PC-3 (cell line): ENCODE data around the gene APLP1. TPM values are rescaled to one million over a fixed set of nuclear protein-coding genes. Genes with fewer than 3 reads are reported as not detected.
"Not testable (repeated sequence)": the region's sequence is repeated elsewhere in the genome, so short reads cannot be mapped to it uniquely, and the experiment has no call there.

ENCODE experiments used
- ATAC-seq: fragments of 200-7000 bp; cut with Tn5 transposase; 2 replicates; pipeline ENCODE4 v1.9.1; 2020; ENCODE audit warnings: mild to moderate bottlenecking, moderate library complexity
- BruUV-seq: library from RNA; stranded (reverse); fragments of 400-500 nt; replicated peaks from 2 replicates; lab custom pipeline; 2021; lab: Mats Ljungman, UMichigan
- CTCF ChIA-PET: fragments of 300-600 bp; sonication (Branson Sonifier 250); formaldehyde crosslinking; loops from one replicate; lab custom pipeline; 2022; ENCODE audit warnings: antibody characterized with exemption; lab: Charles Lee
- POLR2A ChIA-PET: fragments of 300-600 bp; sonication (Branson Sonifier 250); formaldehyde crosslinking; loops from one replicate; lab custom pipeline; 2022; ENCODE audit warnings: antibody characterized with exemption; ENCODE audit not compliant: unreplicated experiment; lab: Charles Lee
- DNase-seq: peaks from one replicate; pipeline ENCODE4 v3.0.0-alpha.2; 2015
- H2AFZ ChIP-seq: fragments of 300-600 bp; sonication (generic); 2 replicates; pipeline ENCODE4 v1.6.0; 2016; ENCODE audit warnings: antibody characterized with exemption, low read length
- H3F3A ChIP-seq: fragments of 300-600 bp; sonication (generic); one replicate; pipeline ENCODE4 v1.6.0; 2017; ENCODE audit warnings: antibody characterized with exemption, low read length, control low read depth, mild to moderate bottlenecking; ENCODE audit not compliant: unreplicated experiment
- H3K27ac ChIP-seq: fragments of 300-600 bp; sonication (generic); 2 replicates; pipeline ENCODE4 v1.5.1; 2016; ENCODE audit warnings: mild to moderate bottlenecking, low read length
- H3K27me3 ChIP-seq: fragments of 300-600 bp; sonication (generic); 2 replicates; pipeline ENCODE4 v1.6.1; 2016; ENCODE audit warnings: low read length, mixed read lengths
- H3K36me3 ChIP-seq: fragments of 300-600 bp; sonication (generic); 2 replicates; pipeline ENCODE4 v1.6.1; 2016; ENCODE audit warnings: low read depth, mixed run types, low read length, mixed read lengths
- H3K4me1 ChIP-seq: fragments of 300-600 bp; sonication (generic); 2 replicates; pipeline ENCODE4 v1.5.1; 2016; ENCODE audit warnings: low read length; ENCODE audit not compliant: insufficient read depth
- H3K4me2 ChIP-seq: fragments of 300-600 bp; sonication (generic); 2 replicates; pipeline ENCODE4 v1.6.0; 2016; ENCODE audit warnings: low read length
- H3K4me3 ChIP-seq: fragments of 300-600 bp; sonication (generic); 2 replicates; pipeline ENCODE4 v1.5.1; 2016; ENCODE audit warnings: mild to moderate bottlenecking, low read length, mixed read lengths
- H3K79me2 ChIP-seq: fragments of 300-600 bp; sonication (generic); 2 replicates; pipeline ENCODE4 v1.6.1; 2017; ENCODE audit warnings: low read length, mixed read lengths
- H3K9ac ChIP-seq: fragments of 300-600 bp; sonication (generic); 2 replicates; pipeline ENCODE4 v1.6.0; 2016; ENCODE audit warnings: mild to moderate bottlenecking, low read length
- H3K9me2 ChIP-seq: fragments of 300-600 bp; sonication (generic); replicated peaks from 2 replicates; pipeline ENCODE4 v1.6.1; 2016; ENCODE audit warnings: mixed run types, low read length, mixed read lengths
- H3K9me3 ChIP-seq: fragments of 300-600 bp; sonication (generic); 2 replicates; pipeline ENCODE4 v1.6.1; 2016; ENCODE audit warnings: low read length, mixed read lengths
- H4K20me1 ChIP-seq: fragments of 300-600 bp; sonication (generic); 2 replicates; pipeline ENCODE4 v1.6.1; 2016; ENCODE audit warnings: low read length, mixed read lengths
- CTCF ChIP-seq: fragments of 300-600 bp; sonication (generic); conservative IDR thresholded peaks from 2 replicates; pipeline ENCODE4 v1.5.1; 2017; ENCODE audit warnings: antibody characterized with exemption, low read depth, mild to moderate bottlenecking, low read length
- EZH2 ChIP-seq: fragments of 300-600 bp; sonication (generic); IDR thresholded peaks from one replicate; pipeline ENCODE4 v1.6.1; 2017; ENCODE audit warnings: antibody characterized with exemption, mild to moderate bottlenecking, low read length; ENCODE audit not compliant: unreplicated experiment
- EZH2phosphoT487 ChIP-seq: fragments of 300-600 bp; sonication (generic); IDR thresholded peaks from 2 replicates; pipeline ENCODE4 v1.6.1; 2018; ENCODE audit warnings: mild to moderate bottlenecking, antibody characterized with exemption, low read length, borderline replicate concordance
- intact Hi-C: fragments of 100-400 bp; cut with micrococcal nuclease; formaldehyde crosslinking; loops from 2 replicates; pipeline ENCODE4 v1.9.0; 2023
- total RNA-seq: library from RNA; depleted of rRNA; stranded (reverse); fragments of >200 nt; gene quantifications from 2 replicates; pipeline ENCODE4 v1.2.3, GENCODE V29; 2014

APLP1 gene
- total RNA-seq, 1 experiment from 2014 or later: 21.1 TPM

- Histone ChIP-seq H3K27ac (no peak within 1 kb of the TSS), H2AFZ (no peak within 1 kb of the TSS), H3K9me2 (no peaks in the 10 kb centered on the region), H3K27me3 (no peaks in the 10 kb centered on the region), H3F3A (no peaks in the 10 kb centered on the region), H3K4me1 (peaks cover 4% of the 10 kb centered on the region; the same call in 1 of the 2 replicates), H4K20me1 (no peaks in the 10 kb centered on the region), H3K79me2 (no peaks in the 10 kb centered on the region), H3K4me2 (no peak within 1 kb of the TSS), H3K36me3 (no peaks in the 10 kb centered on the region), H3K9ac (no peak within 1 kb of the TSS), H3K9me3 (no peaks in the 10 kb centered on the region), H3K4me3 (no peak within 1 kb of the TSS)
- ChIA-PET POLR2A (no interaction called here), CTCF (no interaction called here)
- ATAC-seq (no peak), DNase-seq (no peak)
- intact Hi-C loops: no loop called here
- BruUV-seq: no TSS peak
- no peak for TF ChIP-seq EZH2
- TF ChIP-seq CTCF: no peak
Observed at GRCh38 chr19:35908010-35908441, 39.7 kb downstream of the APLP1 start, which contains the start of gene TYROBP. Gene TYROBP (minus strand): TSS chr19:35908295. CDS start chr19:35908228, 67 bp downstream.

GRCh38 chr19:35908973-35909683, 40.8 kb downstream of the APLP1 start:
- Histone ChIP-seq H2AFZ (no peak overlapping the region), H3K27ac (no peak overlapping the region), H3K36me3 (no peaks in the 10 kb centered on the region), H3K9me3 (no peaks in the 10 kb centered on the region), H3K9ac (no peak overlapping the region), H3K79me2 (no peaks in the 10 kb centered on the region), H3K4me3 (no peak overlapping the region), H3F3A (no peaks in the 10 kb centered on the region), H3K9me2 (no peaks in the 10 kb centered on the region), H4K20me1 (no peaks in the 10 kb centered on the region), H3K27me3 (no peaks in the 10 kb centered on the region), H3K4me1 (no peaks in the 10 kb centered on the region), H3K4me2 (no peak overlapping the region)
- POLR2A ChIA-PET: no interaction called here
- intact Hi-C loops: no loop called here
- DNase-seq (no peak), ATAC-seq (no peak)
- no TSS peak for BruUV-seq
- CTCF ChIA-PET: no interaction called here
- no peak for TF ChIP-seq EZH2phosphoT487
- no peak for TF ChIP-seq EZH2
- no peak for TF ChIP-seq CTCF

- POLR2A ChIA-PET: no interaction called here
- H3K9me2 ChIP-seq: no peaks in the 10 kb centered on the region
- CTCF ChIA-PET: no interaction called here
- no peak overlapping the region for H3K4me2 ChIP-seq
- BruUV-seq: no TSS peak
- no peak overlapping the region for H3K27ac ChIP-seq
- H3K27me3 ChIP-seq: no peaks in the 10 kb centered on the region
- H3F3A ChIP-seq: no peaks in the 10 kb centered on the region
- H3K4me3 ChIP-seq: no peak overlapping the region
- no peak for DNase-seq
- no peak overlapping the region for H3K9ac ChIP-seq
- no peaks in the 10 kb centered on the region for H3K4me1 ChIP-seq
- intact Hi-C loops: no loop called here
- TF ChIP-seq EZH2phosphoT487: no peak
- no peak for TF ChIP-seq CTCF
- no peak for TF ChIP-seq EZH2
- no peaks in the 10 kb centered on the region for H3K36me3 ChIP-seq
- no peak for ATAC-seq
- no peaks in the 10 kb centered on the region for H3K79me2 ChIP-seq
- H4K20me1 ChIP-seq: no peaks in the 10 kb centered on the region
- H2AFZ ChIP-seq: no peak overlapping the region
- H3K9me3 ChIP-seq: no peaks in the 10 kb centered on the region
Observed at GRCh38 chr19:35909684-35910035, 41.3 kb downstream of the APLP1 start.

GRCh38 chr19:35910355-35910754, 42.0 kb downstream of the APLP1 start:
- intact Hi-C loops, CTCF ChIA-PET, POLR2A ChIA-PET: not testable (repeated sequence)

More at GRCh38 chr19:35910355-35910754, 42.0 kb downstream of the APLP1 start:
- not testable (repeated sequence) for H3K4me2 ChIP-seq, BruUV-seq, ATAC-seq, H4K20me1 ChIP-seq, H3K79me2 ChIP-seq, DNase-seq, H3K4me1 ChIP-seq, H3K4me3 ChIP-seq, H3K9me3 ChIP-seq, H3F3A ChIP-seq, H3K27me3 ChIP-seq, H3K9me2 ChIP-seq, H3K36me3 ChIP-seq, H3K27ac ChIP-seq, H2AFZ ChIP-seq, H3K9ac ChIP-seq
